ENCODE results near the gene SLU7.

Gene SLU7

GRCh38 chr5:160418561-160419457, at the start of gene SLU7:
TSS of gene SLU7 (minus strand) at chr5:160419081. CDS start at chr5:160415294, 3,787 bp downstream.
- peak; percentile 92 for DNase-seq (ENCODE audit: low read depth)

GRCh38 chr5:160468363-160468975, 49.6 kb upstream of the SLU7 start:
- no peak for DNase-seq (ENCODE audit: low read depth)

GRCh38 chr5:160467555-160468362, 48.9 kb upstream of the SLU7 start:
- DNase-seq (ENCODE audit: low read depth) = peak; percentile 9

- no peak for DNase-seq (ENCODE audit: low read depth)
These were observed 48.1 kb upstream of the SLU7 start for GRCh38 chr5:160466889-160467554.

GRCh38 chr5:160466116-160466515, 47.2 kb upstream of the SLU7 start:
- DNase-seq (ENCODE audit: low read depth) = no peak

- no peak for DNase-seq (ENCODE audit: low read depth)
These were observed 45.6 kb upstream of the SLU7 start for GRCh38 chr5:160464466-160464797.

- no peak for DNase-seq (ENCODE audit: low read depth)
These were observed 45.0 kb upstream of the SLU7 start for GRCh38 chr5:160463740-160464465.

GRCh38 chr5:160463227-160463626, 44.3 kb upstream of the SLU7 start:
- DNase-seq (ENCODE audit: low read depth) = no peak

GRCh38 chr5:160462167-160462566, 43.3 kb upstream of the SLU7 start:
- DNase-seq (ENCODE audit: low read depth) = no peak

- no peak for DNase-seq (ENCODE audit: low read depth)
These were observed 42.5 kb upstream of the SLU7 start for GRCh38 chr5:160461378-160461777.

GRCh38 chr5:160460377-160461049, 41.6 kb upstream of the SLU7 start:
- no peak for DNase-seq (ENCODE audit: low read depth)

- no peak for DNase-seq (ENCODE audit: low read depth)
These were observed 40.2 kb upstream of the SLU7 start for GRCh38 chr5:160458806-160459800.

GRCh38 chr5:160457252-160457651, 38.4 kb upstream of the SLU7 start:
- DNase-seq (ENCODE audit: low read depth) = no peak

GRCh38 chr5:160456480-160457177, 37.7 kb upstream of the SLU7 start:
- no peak for DNase-seq (ENCODE audit: low read depth)

- DNase-seq (ENCODE audit: low read depth) = no peak
These were observed 36.7 kb upstream of the SLU7 start for GRCh38 chr5:160455600-160455999.

- DNase-seq (ENCODE audit: low read depth) = no peak
These were observed 34.9 kb upstream of the SLU7 start for GRCh38 chr5:160453751-160454150.

GRCh38 chr5:160452795-160453194, 33.9 kb upstream of the SLU7 start:
- DNase-seq (ENCODE audit: low read depth) = no peak

GRCh38 chr5:160452036-160452435, 33.2 kb upstream of the SLU7 start:
- no peak for DNase-seq (ENCODE audit: low read depth)

- no peak for DNase-seq (ENCODE audit: low read depth)
These were observed 32.4 kb upstream of the SLU7 start for GRCh38 chr5:160451281-160451680.

All from GM04504 (cell line).